ENCODE measurements around the gene ZNF341. TPM values are rescaled to one million over a fixed set of nuclear protein-coding genes. Genes with fewer than 3 reads are reported as not detected.
"Not testable (repeated sequence)": the region's sequence is repeated elsewhere in the genome, so short reads cannot be mapped to it uniquely, and the experiment has no call there.

Gene ZNF341
- total RNA-seq, 1 donor from 2014 or later = 2.3 TPM

DNA sequence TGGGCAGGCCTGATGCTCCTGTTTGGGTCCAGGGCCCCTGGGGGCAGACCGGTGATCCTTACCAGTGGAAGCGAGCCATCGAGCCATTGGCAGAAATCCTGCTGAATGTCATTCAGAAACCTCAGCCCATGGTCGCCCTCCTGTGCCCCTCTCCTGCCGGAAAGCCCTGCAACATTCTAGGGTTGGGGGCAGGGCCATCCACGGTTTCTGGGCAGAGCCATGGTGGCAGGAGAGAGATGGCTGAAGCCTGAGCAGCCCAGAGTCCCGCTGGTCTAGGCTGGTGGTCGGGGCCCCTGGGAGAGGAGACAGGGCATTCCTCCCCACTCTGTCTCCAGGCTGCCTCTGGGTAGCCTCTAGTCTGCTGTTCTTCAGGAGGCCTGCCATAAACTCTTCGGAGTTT, 59.7 kb downstream of the ZNF341 start:
- no peaks in the 10 kb centered on the region for H3K36me3 ChIP-seq (ENCODE audit: control insufficient read depth, insufficient read depth, low read length)
- H3K27me3 ChIP-seq (ENCODE audit: control insufficient read depth, insufficient read depth, low read length) = no peaks in the 10 kb centered on the region
- H3K4me3 ChIP-seq (ENCODE audit: low read depth, low read length) = no peak overlapping the region
- no peak for DNase-seq (ENCODE audit: low read depth)
- TF ChIP-seq, protein P1, sequence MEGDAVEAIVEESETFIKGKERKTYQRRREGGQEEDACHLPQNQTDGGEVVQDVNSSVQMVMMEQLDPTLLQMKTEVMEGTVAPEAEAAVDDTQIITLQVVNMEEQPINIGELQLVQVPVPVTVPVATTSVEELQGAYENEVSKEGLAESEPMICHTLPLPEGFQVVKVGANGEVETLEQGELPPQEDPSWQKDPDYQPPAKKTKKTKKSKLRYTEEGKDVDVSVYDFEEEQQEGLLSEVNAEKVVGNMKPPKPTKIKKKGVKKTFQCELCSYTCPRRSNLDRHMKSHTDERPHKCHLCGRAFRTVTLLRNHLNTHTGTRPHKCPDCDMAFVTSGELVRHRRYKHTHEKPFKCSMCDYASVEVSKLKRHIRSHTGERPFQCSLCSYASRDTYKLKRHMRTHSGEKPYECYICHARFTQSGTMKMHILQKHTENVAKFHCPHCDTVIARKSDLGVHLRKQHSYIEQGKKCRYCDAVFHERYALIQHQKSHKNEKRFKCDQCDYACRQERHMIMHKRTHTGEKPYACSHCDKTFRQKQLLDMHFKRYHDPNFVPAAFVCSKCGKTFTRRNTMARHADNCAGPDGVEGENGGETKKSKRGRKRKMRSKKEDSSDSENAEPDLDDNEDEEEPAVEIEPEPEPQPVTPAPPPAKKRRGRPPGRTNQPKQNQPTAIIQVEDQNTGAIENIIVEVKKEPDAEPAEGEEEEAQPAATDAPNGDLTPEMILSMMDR (IDR thresholded peaks at IDR 0.05; ENCODE audit: insufficient read depth, low read length, poor library complexity, severe bottlenecking) = no peak

DNA sequence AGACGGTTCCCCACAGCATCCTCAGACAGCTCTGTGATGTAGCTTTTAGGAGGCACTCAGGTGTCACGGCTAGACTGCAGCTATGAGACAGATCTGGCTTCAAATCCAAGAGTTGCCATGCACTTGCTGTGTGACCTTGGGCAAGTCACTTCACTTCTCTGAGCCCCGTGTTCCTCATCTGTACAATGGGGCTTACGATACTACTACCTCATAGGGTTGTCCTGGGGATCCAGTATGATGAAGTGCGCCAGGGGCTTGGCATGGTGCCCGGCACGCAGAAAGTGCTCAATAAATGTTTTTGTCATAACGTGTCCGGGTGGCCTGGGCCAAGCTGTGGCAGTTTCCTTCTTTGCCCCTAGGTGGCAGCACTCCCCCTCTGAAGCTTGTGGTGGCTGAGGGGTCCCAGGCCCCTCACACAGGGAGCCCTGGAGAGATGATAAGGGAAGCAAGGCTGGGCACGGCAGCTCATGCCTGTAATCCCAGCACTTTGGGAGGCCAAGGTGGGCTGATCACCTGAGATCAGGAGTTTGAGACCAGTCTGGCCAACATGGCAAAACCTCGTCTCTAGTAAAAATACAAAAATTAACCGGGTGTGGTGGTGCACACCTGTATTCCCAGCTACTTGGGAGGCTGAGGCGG, 60.3 kb downstream of the ZNF341 start:
- no peak for DNase-seq (ENCODE audit: low read depth)
- Histone ChIP-seq H3K4me3 (ENCODE audit: low read depth, low read length) (no peak overlapping the region), H3K36me3 (ENCODE audit: control insufficient read depth, insufficient read depth, low read length) (no peaks in the 10 kb centered on the region), H3K27me3 (ENCODE audit: control insufficient read depth, insufficient read depth, low read length) (no peaks in the 10 kb centered on the region)
- TF ChIP-seq, protein P1 (IDR thresholded peaks at IDR 0.05; ENCODE audit: insufficient read depth, low read length, poor library complexity, severe bottlenecking) = peak; percentile 67

GRCh38 chr20:33792598-33792989, 60.8 kb downstream of the ZNF341 start:
- not testable (repeated sequence) for DNase-seq (ENCODE audit: low read depth); H3K36me3 ChIP-seq (ENCODE audit: control insufficient read depth, insufficient read depth, low read length); H3K4me3 ChIP-seq (ENCODE audit: low read depth, low read length); H3K27me3 ChIP-seq (ENCODE audit: control insufficient read depth, insufficient read depth, low read length)

DNA sequence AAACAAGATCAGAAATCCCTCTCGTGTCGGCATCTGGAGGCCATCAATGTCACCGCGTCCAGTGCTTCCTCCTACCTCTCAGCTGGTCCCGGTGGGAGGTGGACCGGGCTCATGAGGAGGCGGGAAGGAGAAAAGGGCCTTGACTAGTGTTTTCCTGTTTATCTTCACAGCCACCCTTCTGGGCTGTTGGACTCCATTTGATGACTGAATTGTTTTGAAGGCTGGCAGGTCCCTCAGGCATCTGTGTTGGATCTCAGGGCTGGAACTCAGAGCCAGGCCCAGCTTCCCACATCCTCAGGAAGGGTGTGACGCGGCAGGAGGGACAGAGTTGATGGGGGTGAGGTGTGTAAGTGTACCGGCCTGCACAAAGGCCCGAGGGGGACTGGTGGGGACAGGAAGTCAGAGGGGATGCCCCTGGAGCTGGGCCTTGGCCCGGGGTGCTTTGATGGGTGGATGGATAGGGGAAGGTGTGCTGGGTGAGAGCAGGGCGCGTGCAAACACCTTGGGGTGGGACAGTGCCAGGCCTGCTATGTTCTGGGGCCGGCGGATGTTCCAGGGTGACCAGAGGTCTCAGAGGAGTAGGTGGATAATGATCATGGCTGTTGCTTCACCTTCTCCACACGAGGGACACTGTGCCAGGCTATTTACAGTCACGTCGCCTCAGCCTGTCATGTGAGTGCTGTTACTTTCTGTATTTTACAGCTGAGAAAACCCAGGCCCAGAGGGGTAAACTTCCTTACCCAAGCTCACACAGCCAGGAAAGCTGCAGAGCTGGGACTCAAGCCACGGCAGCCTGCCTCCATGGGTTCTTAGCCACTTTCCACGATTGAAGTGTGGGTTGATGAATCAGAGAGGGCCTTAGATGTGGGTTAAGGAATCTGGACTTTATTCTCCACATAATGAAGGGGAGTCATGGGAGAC, 61.5 kb downstream of the ZNF341 start:
- Histone ChIP-seq H3K4me3 (ENCODE audit: low read depth, low read length) (no peak overlapping the region), H3K27me3 (ENCODE audit: control insufficient read depth, insufficient read depth, low read length) (no peaks in the 10 kb centered on the region), H3K36me3 (ENCODE audit: control insufficient read depth, insufficient read depth, low read length) (no peaks in the 10 kb centered on the region)
- TF ChIP-seq, protein P1 (IDR thresholded peaks at IDR 0.05; ENCODE audit: insufficient read depth, low read length, poor library complexity, severe bottlenecking) = no peak
- no peak for DNase-seq (ENCODE audit: low read depth)

DNA sequence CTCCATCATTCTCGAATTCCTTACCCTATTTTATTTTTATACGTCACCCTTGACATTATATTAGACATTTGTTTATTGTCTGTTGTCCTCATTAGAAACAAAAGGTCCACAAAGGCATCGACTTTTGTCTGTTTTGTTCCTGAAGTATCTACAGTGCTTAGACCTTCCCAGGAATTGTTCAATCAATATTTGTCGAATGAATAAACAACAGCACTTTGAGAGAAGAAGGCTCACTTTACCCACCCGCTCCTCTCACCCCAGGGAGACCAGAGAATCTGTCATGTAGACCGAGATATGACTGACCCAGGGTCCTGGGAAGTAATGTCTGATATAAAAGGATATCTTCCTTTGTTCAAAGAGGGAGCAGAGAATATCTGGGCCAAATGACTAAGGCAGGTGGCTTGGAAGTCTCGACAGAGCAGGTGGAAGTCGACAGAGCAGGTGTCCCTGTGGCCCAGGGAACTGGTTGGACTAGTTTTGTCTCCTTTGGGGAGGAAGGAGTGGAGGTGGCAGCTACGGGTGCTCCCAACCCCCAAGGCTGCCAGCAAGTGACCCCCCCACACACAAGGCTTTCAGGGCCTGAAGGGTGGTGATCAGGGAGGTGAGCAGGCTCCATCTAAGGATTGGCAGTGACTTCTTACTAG, 64.6 kb downstream of the ZNF341 start:
- Histone ChIP-seq H3K36me3 (ENCODE audit: control insufficient read depth, insufficient read depth, low read length) (no peaks in the 10 kb centered on the region), H3K4me3 (ENCODE audit: low read depth, low read length) (no peak overlapping the region), H3K27me3 (ENCODE audit: control insufficient read depth, insufficient read depth, low read length) (no peaks in the 10 kb centered on the region)
- TF ChIP-seq, protein P1 (IDR thresholded peaks at IDR 0.05; ENCODE audit: insufficient read depth, low read length, poor library complexity, severe bottlenecking) = no peak
- no peak for DNase-seq (ENCODE audit: low read depth)

DNA sequence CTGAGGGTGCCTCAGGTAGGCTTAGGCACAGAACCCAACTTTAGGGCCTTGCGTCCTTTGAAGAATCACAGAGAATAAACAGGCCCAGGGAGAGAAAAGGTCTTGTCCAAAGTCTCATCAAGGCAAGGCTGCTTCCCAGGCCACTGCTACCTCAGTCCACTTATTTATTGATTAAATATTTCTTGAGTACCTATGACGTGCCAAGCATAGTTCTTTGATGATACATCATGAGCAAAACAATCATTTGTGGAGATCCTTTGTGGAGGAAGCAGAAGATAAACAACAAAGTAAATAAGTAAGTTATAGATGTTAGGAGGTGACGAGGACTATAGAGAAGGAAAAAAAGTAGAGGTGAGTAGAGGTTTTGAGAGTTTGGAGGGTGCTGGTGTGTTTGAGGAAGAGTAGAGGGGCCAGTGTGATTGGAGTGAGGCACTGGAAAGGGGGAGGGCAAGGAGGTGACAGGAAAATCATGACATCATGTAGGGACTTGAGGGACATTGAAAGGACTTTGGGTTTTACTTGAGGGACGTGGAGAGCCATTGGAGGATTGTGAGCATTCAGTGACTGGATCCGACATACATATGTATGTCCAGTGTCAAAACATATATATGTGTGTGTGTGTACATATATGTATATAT, 65.2 kb downstream of the ZNF341 start:
- H3K4me3 ChIP-seq (ENCODE audit: low read depth, low read length) = no peak overlapping the region
- TF ChIP-seq, protein P1 (IDR thresholded peaks at IDR 0.05; ENCODE audit: insufficient read depth, low read length, poor library complexity, severe bottlenecking) = no peak
- no peaks in the 10 kb centered on the region for H3K36me3 ChIP-seq (ENCODE audit: control insufficient read depth, insufficient read depth, low read length)
- no peak for DNase-seq (ENCODE audit: low read depth)
- no peaks in the 10 kb centered on the region for H3K27me3 ChIP-seq (ENCODE audit: control insufficient read depth, insufficient read depth, low read length)
